NCI-H1092 treated with DMSO at 0.1 percent for 48 hours (cell line): ENCODE results near the gene GNA12.
A peak's percentile ranks its signal among the peaks of the same experiment; 100 is the strongest.
"Not testable (repeated sequence)": the region's sequence is repeated elsewhere in the genome, so short reads cannot be mapped to it uniquely, and the experiment has no call there.

Experiments used
- DNase-seq: peaks from one replicate; lab custom pipeline; 2025; lab: John Stamatoyannopoulos, UW

Gene GNA12

GRCh38 chr7:2864204-2864985 lies 20.3 kb upstream of the GNA12 start:
- DNase-seq = no peak

GRCh38 chr7:2863461-2864066 lies 19.5 kb upstream of the GNA12 start:
- no peak for DNase-seq

GRCh38 chr7:2862831-2863361 lies 18.8 kb upstream of the GNA12 start:
- DNase-seq = no peak

GRCh38 chr7:2861509-2861908 lies 17.4 kb upstream of the GNA12 start:
- no peak for DNase-seq

GRCh38 chr7:2860627-2861133 lies 16.6 kb upstream of the GNA12 start:
- DNase-seq = peak; percentile 48

DNA sequence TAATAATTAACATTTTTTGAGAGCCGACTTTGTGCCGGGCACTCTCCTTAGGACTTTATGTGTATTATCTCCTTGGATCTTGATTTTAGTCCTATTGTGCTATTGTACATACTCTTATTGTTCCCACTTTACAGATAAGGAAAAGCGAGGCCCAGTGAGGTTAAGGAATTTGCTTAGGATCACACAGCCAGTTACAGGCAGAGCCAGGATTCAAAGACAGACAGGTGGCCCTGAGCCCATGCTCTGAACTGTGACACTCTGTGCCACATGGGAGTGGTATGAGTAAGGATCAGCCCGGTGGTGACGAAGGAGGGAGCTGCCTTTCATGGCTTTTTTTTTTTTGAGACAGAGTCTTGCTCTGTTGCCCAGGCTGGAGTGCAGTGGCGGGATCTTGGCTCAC lies 15.8 kb upstream of the GNA12 start:
- DNase-seq = no peak

DNA sequence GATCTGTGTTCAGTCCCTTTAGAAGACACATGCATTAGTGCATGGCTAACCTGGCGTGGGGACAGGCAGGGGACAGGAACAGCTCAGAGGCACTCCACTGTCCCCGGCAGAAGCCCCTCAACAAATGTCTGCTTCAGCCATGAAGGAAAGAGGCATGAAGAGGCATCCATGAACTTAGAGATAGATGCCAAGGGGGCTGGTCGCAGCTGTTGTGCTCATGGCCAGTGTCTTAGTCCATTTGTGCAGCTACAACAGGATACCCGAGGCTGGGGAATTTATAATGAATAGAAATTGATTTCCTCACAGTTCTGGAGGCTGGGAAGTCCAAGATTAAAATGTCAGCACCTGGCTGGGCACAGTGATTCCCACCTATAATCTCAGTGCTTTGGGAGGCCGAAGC lies 14.5 kb upstream of the GNA12 start:
- no peak for DNase-seq

DNA sequence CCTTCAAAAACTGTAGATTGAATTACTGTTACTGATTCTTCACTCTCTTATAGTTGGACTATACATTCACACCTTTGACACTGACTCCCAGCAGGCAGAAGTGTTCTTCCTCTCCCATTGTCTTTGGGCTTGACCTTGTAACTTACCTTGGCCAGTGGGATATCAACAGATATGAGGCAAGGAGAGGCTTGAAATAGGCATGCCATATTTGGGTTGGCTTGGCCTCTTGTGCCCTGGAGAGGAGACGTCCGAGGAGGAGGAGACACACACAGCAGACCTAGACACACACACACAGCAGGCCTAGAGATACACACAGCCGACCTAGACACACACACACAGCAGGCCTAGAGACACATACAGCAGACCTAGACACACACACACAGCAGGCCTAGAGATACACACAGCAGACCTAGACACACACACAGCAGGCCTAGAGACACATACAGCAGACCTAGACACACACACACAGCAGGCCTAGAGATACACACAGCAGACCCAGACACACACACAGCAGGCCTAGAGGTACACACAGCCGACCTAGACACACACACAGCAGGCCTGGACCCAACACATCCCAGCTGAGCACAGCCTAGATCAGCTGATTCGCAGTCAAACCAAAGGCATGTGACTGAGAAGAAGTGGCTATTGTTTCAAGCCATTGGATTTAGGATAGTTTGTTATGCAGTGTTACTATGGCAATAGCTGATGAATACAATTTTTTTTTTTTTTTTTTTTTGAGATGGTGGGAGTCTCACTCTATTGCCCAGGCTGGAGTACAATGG lies 12.5 kb upstream of the GNA12 start:
- no peak for DNase-seq

GRCh38 chr7:2855386-2855785 lies 11.3 kb upstream of the GNA12 start:
- DNase-seq = no peak

DNA sequence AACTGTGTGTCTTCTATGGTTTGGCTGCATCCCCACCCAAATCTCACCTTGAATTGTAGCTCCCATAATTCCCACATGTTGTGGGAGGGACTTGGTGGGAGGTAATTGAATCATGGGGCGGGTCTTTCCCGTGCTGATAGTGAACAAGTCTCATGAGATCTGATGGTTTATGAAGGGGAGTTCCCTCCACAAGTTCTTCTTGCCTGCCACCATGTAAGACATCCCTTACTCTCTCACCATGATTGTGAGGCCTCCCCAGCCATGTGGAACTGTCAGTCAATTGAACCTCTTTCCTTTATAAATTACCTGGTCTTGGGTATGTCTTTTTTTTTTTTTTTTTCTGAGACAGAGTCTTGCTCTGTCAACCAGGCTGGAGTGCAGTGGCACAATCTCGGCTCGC lies 9.4 kb upstream of the GNA12 start:
- not testable (repeated sequence) for DNase-seq

- DNase-seq = no peak
These were observed 9.0 kb upstream of the GNA12 start for GRCh38 chr7:2853147-2853546.

GRCh38 chr7:2851497-2851896 lies 7.4 kb upstream of the GNA12 start:
- no peak for DNase-seq

- no peak for DNase-seq
These were observed 6.0 kb upstream of the GNA12 start for GRCh38 chr7:2849941-2850766.

DNA sequence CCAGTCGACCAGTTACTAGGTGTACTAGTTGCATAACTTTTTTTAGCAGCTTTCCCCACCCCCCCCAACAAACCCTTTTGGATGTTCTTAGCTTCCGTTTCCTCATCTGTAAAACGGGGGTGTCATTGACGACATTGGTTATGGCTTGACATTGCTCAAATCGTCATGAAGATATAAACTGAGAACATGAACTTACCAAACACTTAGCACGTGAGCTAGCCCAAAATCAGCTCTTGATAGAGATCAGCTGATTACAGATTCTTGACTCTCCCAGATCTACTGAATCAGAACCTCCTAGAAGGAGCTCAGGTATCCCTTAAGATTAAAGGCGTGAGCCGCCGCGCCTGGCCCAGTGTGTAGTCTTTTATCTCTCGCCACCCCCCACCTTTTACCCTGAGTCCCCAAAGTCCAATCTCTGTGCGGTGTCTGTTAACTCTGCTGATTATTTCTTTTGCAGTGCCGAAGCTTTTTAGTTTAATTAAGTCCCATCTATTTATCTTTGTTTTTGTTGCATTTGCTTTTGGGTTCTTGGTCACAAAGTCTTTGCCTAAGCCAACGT lies 1.0 kb upstream of the GNA12 start:
- no peak for DNase-seq

DNA sequence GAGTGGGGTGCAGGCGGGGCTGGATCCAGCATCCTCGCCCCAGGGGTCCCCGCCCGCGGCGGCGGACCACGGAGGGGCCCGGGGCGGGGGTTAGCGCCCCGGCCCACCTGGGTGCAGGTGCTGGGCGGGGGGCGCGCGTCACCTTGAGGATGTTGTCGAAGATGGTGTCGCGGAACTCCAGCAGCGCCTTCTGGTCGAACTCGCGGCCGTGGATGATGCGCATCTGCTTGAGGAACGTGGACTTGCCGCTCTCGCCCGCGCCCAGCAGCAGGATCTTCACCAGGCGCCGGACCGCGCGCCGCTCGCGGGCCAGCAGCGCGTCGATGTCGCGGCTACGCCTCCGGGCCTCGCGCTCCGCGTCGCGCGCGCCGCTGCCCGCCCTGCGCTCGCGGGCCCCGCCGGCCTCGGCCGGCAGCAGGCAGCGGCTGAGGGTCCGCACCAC lies 376 bp downstream of the GNA12 start:
- no peak for DNase-seq

GRCh38 chr7:2843191-2843685 lies 870 bp downstream of the GNA12 start:
- DNase-seq = no peak

DNA sequence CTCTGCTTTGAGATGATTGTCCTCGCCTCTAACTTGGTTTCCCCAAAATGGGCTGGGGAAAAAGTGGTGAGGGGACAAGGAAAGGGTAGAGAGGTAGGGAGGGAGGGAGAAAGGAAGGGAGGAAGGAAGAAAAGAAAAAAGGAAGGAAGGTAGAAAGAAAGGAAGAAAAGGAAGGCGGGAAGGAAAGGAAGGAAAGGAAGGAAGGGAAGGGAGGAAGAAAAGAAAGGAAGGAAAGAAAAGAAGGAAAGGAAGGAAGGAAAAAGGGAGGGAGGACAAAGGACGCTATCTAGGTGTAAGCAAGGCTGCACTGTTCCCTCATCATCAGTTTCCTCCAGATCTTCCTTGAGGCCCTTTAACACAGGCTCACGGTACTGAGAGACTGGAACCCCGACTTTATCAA lies 2.2 kb downstream of the GNA12 start:
- DNase-seq = no peak

DNA sequence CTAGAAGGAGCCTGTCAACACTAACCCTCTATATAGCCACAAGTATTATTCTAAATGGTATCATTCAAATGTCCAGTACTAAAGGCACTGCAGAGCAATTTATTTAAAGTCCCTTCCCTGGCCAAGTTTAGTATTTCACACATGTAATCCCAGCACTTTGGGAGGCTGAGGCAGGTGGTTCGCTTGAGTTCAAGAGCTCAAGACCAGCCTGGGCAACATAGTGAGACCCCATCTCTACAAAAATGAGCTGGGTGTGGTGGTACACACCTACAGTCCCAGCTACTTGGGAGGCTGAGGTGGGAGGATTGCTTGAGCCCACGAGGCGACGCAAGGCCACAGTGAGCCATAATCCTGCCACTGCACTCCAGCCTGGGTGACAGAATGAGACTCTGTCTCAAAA lies 3.6 kb downstream of the GNA12 start:
- no peak for DNase-seq

- no peak for DNase-seq
These were observed 5.1 kb downstream of the GNA12 start for GRCh38 chr7:2838873-2839578.

GRCh38 chr7:2838451-2838850 lies 5.7 kb downstream of the GNA12 start:
- no peak for DNase-seq
